ENCODE data around the gene ZNF32.

The ZNF32 gene

GRCh38 chr10:43648398-43649184 is at the start of gene ZNF32:
ZNF32 (minus strand) TSS chr10:43648881; CDS start chr10:43646133, 2,748 bp downstream.
- DNase-seq, result no peak

DNA sequence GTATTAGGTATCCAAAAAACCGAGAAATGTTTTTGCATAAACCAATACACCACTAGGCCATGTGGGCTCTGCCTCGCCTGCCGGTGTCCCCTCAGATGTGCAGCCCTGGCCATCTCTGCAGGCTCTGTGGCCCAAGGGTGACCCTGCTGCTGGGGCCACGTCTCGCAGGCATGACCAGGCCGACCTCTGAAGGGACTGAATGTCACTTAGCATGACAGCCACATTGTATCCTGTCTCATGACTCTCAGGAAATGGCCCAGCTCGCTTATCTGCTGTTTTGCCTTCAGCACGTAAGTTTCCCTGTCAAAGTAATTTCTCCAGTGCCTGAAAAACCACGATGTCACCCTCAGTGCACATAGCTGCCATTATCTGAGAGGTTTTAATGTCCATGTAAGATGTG is 49.5 kb upstream of the ZNF32 start:
- DNase-seq, result no peak

- no peak for DNase-seq
Observed at GRCh38 chr10:43696909-43697483, 48.3 kb upstream of the ZNF32 start.

- DNase-seq, result no peak
Observed at GRCh38 chr10:43695730-43696129, 47.0 kb upstream of the ZNF32 start.

DNA sequence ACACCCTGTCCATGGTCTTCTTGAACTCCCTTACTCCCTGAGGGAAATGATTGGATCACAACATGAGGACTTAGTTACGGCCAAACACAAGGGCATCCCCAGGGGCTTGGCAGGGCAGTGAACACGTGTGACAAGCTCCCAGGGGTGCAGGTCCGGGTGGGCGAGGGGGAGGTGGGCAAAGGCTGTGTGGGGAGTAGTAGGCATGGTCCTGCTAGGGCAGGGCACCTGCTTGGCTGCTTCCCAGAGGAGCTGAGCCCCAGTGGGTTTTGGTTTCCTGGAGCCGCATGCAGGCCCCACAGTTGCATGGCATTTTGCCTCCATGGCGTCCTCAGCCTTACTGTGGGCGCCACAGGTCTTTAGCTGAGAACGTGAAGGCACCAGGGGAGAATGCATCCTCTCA is 46.6 kb upstream of the ZNF32 start:
- no peak for DNase-seq

GRCh38 chr10:43694526-43694925 is 45.8 kb upstream of the ZNF32 start:
- no peak for DNase-seq

- no peak for DNase-seq
Observed at GRCh38 chr10:43693602-43694001, 44.9 kb upstream of the ZNF32 start.

- no peak for DNase-seq
Observed at GRCh38 chr10:43692051-43692825, 43.6 kb upstream of the ZNF32 start.

DNA sequence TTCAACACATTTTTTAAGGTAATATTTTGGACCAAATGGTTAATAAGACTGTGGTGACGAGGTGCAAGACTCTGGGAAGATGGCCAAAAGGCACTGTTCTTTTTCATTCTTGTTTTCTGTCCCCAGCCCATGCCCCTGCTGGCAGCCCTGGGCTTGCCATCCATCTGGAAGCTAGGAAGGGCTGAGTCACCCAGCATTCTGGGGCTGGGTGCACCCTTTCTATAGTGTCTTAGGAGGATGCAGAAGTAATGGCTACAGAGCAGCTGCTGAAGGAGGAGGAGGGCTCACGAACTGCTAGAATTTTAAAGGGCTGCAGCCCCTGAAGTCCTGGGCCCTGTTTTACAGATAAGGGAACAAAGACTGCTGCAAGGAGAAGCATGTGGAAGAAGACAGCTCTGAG is 42.8 kb upstream of the ZNF32 start:
- no peak for DNase-seq

- DNase-seq, result no peak
Observed at GRCh38 chr10:43689955-43690771, 41.5 kb upstream of the ZNF32 start.

GRCh38 chr10:43689618-43689954 is 40.9 kb upstream of the ZNF32 start:
- no peak for DNase-seq

DNA sequence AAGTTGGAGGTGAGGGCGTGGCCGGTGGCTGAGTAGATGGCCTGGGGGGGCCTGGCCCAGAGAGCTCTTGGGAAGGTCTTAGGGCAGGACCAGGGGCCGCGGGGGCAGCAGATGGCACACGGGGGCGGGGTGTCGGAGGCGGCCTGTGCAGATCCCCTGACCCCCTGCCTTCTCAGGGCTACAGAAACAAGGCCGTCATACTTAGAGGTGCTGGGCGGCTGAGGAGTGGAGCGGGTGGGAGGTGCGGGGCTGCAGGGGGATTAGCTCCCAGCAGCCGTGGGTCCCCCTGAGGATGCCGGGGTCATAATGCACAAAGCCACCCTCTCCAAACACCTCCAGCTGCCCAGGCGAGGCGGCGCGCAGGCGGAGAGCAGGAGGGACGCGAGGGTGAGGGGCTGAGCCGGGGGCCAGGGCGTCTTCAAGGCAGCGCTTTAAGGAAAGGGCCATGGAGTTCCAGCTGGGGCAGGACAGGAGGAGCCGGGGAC is 40.4 kb upstream of the ZNF32 start:
- no peak for DNase-seq

GRCh38 chr10:43688348-43688892 is 39.7 kb upstream of the ZNF32 start:
- DNase-seq, result no peak

- DNase-seq, result no peak
Observed at GRCh38 chr10:43687373-43687772, 38.7 kb upstream of the ZNF32 start.

GRCh38 chr10:43686414-43686813 is 37.7 kb upstream of the ZNF32 start:
- DNase-seq, result no peak

- DNase-seq, result no peak
Observed at GRCh38 chr10:43685744-43686143, 37.1 kb upstream of the ZNF32 start.

GRCh38 chr10:43684292-43684559 is 35.5 kb upstream of the ZNF32 start:
- no peak for DNase-seq

GRCh38 chr10:43683451-43684291 is 35.0 kb upstream of the ZNF32 start:
- no peak for DNase-seq

DNA sequence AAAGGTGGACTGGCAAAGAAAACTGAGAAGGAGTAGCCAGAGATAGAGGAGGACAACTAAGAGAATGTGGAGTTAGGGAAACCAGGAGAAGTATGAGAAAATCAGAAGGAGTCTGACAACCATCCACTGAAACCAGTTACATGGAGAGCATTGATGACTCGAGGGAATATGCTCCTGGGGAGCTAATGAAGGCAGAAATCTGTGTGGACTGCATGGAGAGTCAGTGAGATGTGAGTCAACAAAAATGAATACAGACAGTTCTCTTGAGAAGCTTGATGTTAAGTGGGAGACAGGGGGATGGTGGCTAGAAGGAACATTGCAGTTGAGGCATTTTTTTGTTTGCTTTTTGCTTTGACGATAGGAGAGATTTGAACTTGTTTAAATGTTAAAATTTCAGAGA is 34.3 kb upstream of the ZNF32 start:
- no peak for DNase-seq

GRCh38 chr10:43681721-43682120 is 33.0 kb upstream of the ZNF32 start:
- DNase-seq, result no peak

DNA sequence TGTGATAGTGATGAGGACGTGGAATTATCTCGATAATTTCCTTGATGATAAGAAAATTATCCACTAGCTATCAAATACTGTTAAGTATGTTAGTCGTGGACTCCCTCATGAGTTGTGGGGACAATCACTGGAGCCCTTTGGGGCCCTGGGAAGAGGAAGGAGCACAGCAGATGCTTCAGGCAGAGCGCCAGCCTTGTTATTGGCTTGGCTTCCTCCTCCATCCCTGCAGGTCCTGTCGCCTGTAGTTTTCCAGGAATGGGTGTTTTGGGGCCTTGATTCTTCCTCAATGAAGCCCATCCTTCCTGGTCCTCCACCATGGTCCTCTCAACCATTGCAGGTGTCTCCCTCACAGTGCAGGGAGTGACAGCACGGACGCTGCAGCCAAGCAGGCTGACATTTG is 32.5 kb upstream of the ZNF32 start:
- DNase-seq, result no peak

DNA sequence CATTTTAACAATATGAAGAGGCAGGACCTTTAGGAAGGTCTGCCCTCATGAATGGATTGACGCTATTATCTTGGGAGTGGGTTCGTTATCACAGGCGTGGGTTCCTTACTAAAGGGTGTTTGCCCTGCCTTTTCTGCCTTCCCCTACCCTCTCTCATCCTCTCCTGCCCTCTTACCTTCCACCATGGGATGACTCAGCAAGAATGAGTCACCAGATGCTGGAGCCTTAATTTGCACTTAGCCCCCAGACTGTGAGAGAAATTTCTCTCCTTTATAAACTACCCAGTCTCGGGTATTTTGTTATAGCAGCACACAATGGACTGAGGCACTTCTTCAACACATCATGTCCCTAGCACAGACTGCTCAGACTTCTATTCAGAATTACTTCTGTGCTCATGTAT is 31.4 kb upstream of the ZNF32 start:
- no peak for DNase-seq
